Endothelial cell of umbilical vein (primary cell): ENCODE results near the gene LPAR5. TPM values are rescaled to one million over a fixed set of nuclear protein-coding genes. Genes with fewer than 3 reads are reported as not detected.

Experiments used
- BruUV-seq: library from RNA; stranded (reverse); fragments of 400-500 nt; replicated peaks from 2 replicates; lab custom pipeline; 2021; lab: Mats Ljungman, UMichigan
- CTCF ChIA-PET: fragments of 300-600, 350-600 bp; sonication (Branson Sonifier 250); formaldehyde crosslinking; loops from one replicate; lab custom pipeline; 2021; ENCODE audit warnings: antibody characterized with exemption, inconsistent platforms; lab: Charles Lee
- POLR2A ChIA-PET: fragments of 300-600, 350-600 bp; sonication (Branson Sonifier 250); formaldehyde crosslinking; loops from one replicate; lab custom pipeline; 2021; ENCODE audit warnings: antibody characterized with exemption, inconsistent platforms; lab: Charles Lee
- DNase-seq: peaks from one replicate; pipeline ENCODE4 v3.0.0-alpha.2; 2011; ENCODE audit warnings: low read depth, low spot score
- FAIRE-seq: peaks from 2 replicates; lab custom pipeline; 2011; peaks lifted over from hg19 to GRCh38; lab: Jason Lieb, UNC
- H2AFZ ChIP-seq: 2 replicates; pipeline ENCODE4 v1.6.0; 2012; ENCODE audit warnings: low read depth, low read length, control low read depth, inconsistent platforms
- H3K27ac ChIP-seq: 2 replicates; pipeline ENCODE4 v1.5.1; 2011; ENCODE audit warnings: low read depth, mild to moderate bottlenecking, control low read depth, low read length, moderate library complexity; ENCODE audit not compliant: insufficient read depth
- H3K27me3 ChIP-seq, 2 experiments: 2 replicates each; pipeline versions ENCODE4 v1.6.0 to v1.6.1; 2011; ENCODE audit warnings: low read length in 2 of 2, mixed read lengths in 1 of 2; ENCODE audit not compliant: control insufficient read depth in 2 of 2, insufficient read depth in 2 of 2
- H3K36me3 ChIP-seq, 2 experiments: 2 replicates in 1 of 2; 3 replicates in 1 of 2; pipeline ENCODE4 v1.5.1; 2011; ENCODE audit warnings: low read length in 2 of 2, mild to moderate bottlenecking in 1 of 2, moderate library complexity in 1 of 2; ENCODE audit not compliant: control insufficient read depth in 2 of 2, insufficient read depth in 2 of 2; ENCODE audit errors: extremely low read depth in 1 of 2
- H3K4me1 ChIP-seq: 3 replicates; pipeline ENCODE4 v1.5.1; 2011; ENCODE audit warnings: mild to moderate bottlenecking, low read length; ENCODE audit not compliant: control insufficient read depth, insufficient read depth; ENCODE audit errors: extremely low read depth
- H3K4me2 ChIP-seq: 2 replicates; pipeline ENCODE4 v1.6.1; 2011; ENCODE audit warnings: low read length, control low read depth, mixed read lengths; ENCODE audit not compliant: insufficient read depth
- H3K4me3 ChIP-seq, 3 experiments: fragments of 200-600 bp in 1 of 3; sonication (generic), shearing (Covaris generic) in 1 of 3; replicated peaks in 1 of 3; 2 replicates each; pipeline ENCODE4 v1.5.1; 2011 to 2016; ENCODE audit warnings: control low read depth in 3 of 3, low read length in 3 of 3, mild to moderate bottlenecking in 2 of 3, inconsistent platforms in 1 of 3, low read depth in 1 of 3, moderate library complexity in 1 of 3; ENCODE audit not compliant: insufficient read depth in 1 of 3
- H3K79me2 ChIP-seq: 2 replicates; pipeline ENCODE4 v1.6.0; 2012; ENCODE audit warnings: low read length, inconsistent platforms; ENCODE audit not compliant: control insufficient read depth, insufficient read depth
- H3K9ac ChIP-seq: replicated peaks from 2 replicates; pipeline ENCODE3; 2011; ENCODE audit warnings: low read length, control low read depth; ENCODE audit not compliant: insufficient read depth; ENCODE audit errors: extremely low read depth
- H3K9me1 ChIP-seq: replicated peaks from 3 replicates; pipeline ENCODE4 v1.6.0; 2011; ENCODE audit warnings: mild to moderate bottlenecking, low read length; ENCODE audit not compliant: control insufficient read depth, insufficient read depth; ENCODE audit errors: extremely low read depth
- H3K9me3 ChIP-seq: replicated peaks from 2 replicates; pipeline ENCODE4 v1.5.1; 2012; ENCODE audit warnings: low read length, inconsistent platforms; ENCODE audit not compliant: control insufficient read depth, insufficient read depth
- H4K20me1 ChIP-seq: replicated peaks from 2 replicates; pipeline ENCODE3; 2011; ENCODE audit warnings: mild to moderate bottlenecking, low read length; ENCODE audit not compliant: control insufficient read depth, insufficient read depth; ENCODE audit errors: extremely low read depth
- CTCF ChIP-seq, 2 donors: IDR thresholded peaks; 1 replicate in 1 of 2; 2 replicates in 1 of 2; pipeline ENCODE4 v1.5.1; 2011; ENCODE audit warnings: low read length in 2 of 2, mild to moderate bottlenecking in 2 of 2, moderate library complexity in 2 of 2, control low read depth in 1 of 2, inconsistent platforms in 1 of 2, low read depth in 1 of 2; ENCODE audit not compliant: insufficient read depth in 1 of 2; ENCODE audit errors: extremely low read depth in 1 of 2
- EZH2 ChIP-seq: IDR thresholded peaks from 2 replicates; pipeline ENCODE4 v1.6.1; 2012; ENCODE audit warnings: borderline replicate concordance, low read depth, mild to moderate bottlenecking, moderate library complexity, low read length, inconsistent platforms; ENCODE audit not compliant: severe bottlenecking
- FOS ChIP-seq: IDR thresholded peaks from 2 replicates; pipeline ENCODE4 v1.6.1; 2011; ENCODE audit warnings: mild to moderate bottlenecking, low read length, moderate library complexity, borderline replicate concordance; ENCODE audit not compliant: insufficient read depth
- GATA2 ChIP-seq: IDR thresholded peaks from 2 replicates; pipeline ENCODE4 v1.7.0; 2011; ENCODE audit warnings: low read depth, mild to moderate bottlenecking, moderate library complexity, mixed read lengths, low read length; ENCODE audit not compliant: insufficient read length, insufficient read depth
- JUN ChIP-seq: IDR thresholded peaks from 2 replicates; pipeline ENCODE4 v1.6.1; 2011; ENCODE audit warnings: borderline replicate concordance, low read depth; ENCODE audit not compliant: insufficient read length, insufficient read depth
- MAX ChIP-seq: IDR thresholded peaks from 2 replicates; pipeline ENCODE4 v1.6.1; 2011; ENCODE audit not compliant: insufficient read depth, insufficient read length
- MYC ChIP-seq: IDR thresholded peaks from one replicate; pipeline ENCODE4 v1.6.1; 2011; ENCODE audit warnings: mild to moderate bottlenecking, low read depth, low read length
- POLR2A ChIP-seq: IDR thresholded peaks from 2 replicates; pipeline ENCODE4 v1.6.1; 2012; ENCODE audit warnings: low read depth, mild to moderate bottlenecking, control low read depth, low read length
- POLR2AphosphoS5 ChIP-seq: IDR thresholded peaks from 2 replicates; pipeline ENCODE4 v1.6.1; 2012; ENCODE audit warnings: low read depth, mild to moderate bottlenecking, control low read depth, low read length, moderate library complexity; ENCODE audit not compliant: insufficient read depth
- dilution Hi-C: fragments of 300-500 bp; cut with MboI; formaldehyde crosslinking; loops from one replicate; pipeline ENCODE4 v1.15.0; 2019; ENCODE audit warnings: low sequenced_read_pairs; ENCODE audit not compliant: extremely low pct_ligation_motif_present
- intact Hi-C: fragments of 100-400 bp; cut with micrococcal nuclease; formaldehyde crosslinking; loops from one replicate; pipeline ENCODE4 v1.10.0; 2022
- polyA plus RNA-seq, 4 experiments: library from polyadenylated mRNA; depleted of rRNA in 3 of 4; stranded (reverse) in 3 of 4; unstranded in 1 of 4; fragments of >200 nt; gene quantifications; 2 replicates each; pipeline versions ENCODE4 v1.2.1 to v1.2.3, GENCODE V29; 2011 to 2012; ENCODE audit warnings: missing spikeins in 1 of 4
- total RNA-seq: library from RNA; stranded (reverse); gene quantifications from 2 replicates; pipeline ENCODE4 v1.2.3, GENCODE V29; 2021

LPAR5 gene
- total and polyA plus RNA-seq, 2 donors (not counting 3 experiments of a cell fraction or from before 2014, with no cell fraction given) = 0.23 TPM; not detected in 1

- no peak overlapping the region for H3K27ac ChIP-seq
Observed at GRCh38 chr12:6607751-6608591, 27.8 kb downstream of the LPAR5 start.

More at GRCh38 chr12:6607751-6608591, 27.8 kb downstream of the LPAR5 start:
- Histone ChIP-seq H3K9me1 (no peaks in the 10 kb centered on the region), H3K4me1 (peaks cover 36% of the 10 kb centered on the region), H2AFZ (peak overlapping the region; percentile 50), H3K4me2 (peak overlapping the region; percentile 7), H4K20me1 (no peaks in the 10 kb centered on the region), H3K9me3 (no peaks in the 10 kb centered on the region), H3K27me3 (no peaks in the 10 kb centered on the region), H3K9ac (no peak overlapping the region), H3K79me2 (peaks cover 33% of the 10 kb centered on the region), H3K4me3 (no peak overlapping the region), H3K36me3 (no peaks in the 10 kb centered on the region)
- DNase-seq (peak; percentile 42), FAIRE-seq (no peak)
- POLR2A ChIA-PET = interaction anchor here (0.6 kb wide), 1 partner anchor 138 kb away, joined by 3 read pairs; no protein-coding TSS in a partner anchor
- no TSS peak for BruUV-seq
- CTCF ChIA-PET = interaction anchor here (0.7 kb wide), 1 partner anchor 74 kb away, joined by 3 read pairs; no protein-coding TSS in a partner anchor
- no peak for TF ChIP-seq POLR2A
- TF ChIP-seq GATA2 = no peak
- no peak for TF ChIP-seq JUN
- TF ChIP-seq MYC = no peak
- no peak for TF ChIP-seq MAX
- no peak for TF ChIP-seq FOS
- TF ChIP-seq CTCF (IDR thresholded peaks at IDR 0.05; ENCODE audit: extremely low read depth in 1 of 2, insufficient read depth in 1 of 2, low read depth in 1 of 2, low read length in 2 of 2) = no peak
- TF ChIP-seq EZH2 = no peak
- TF ChIP-seq POLR2AphosphoS5 = no peak
- dilution Hi-C loops = no loop called here
- intact Hi-C loops = loop anchor here (2.0 kb wide), 2 partner anchors 39 to 159 kb away; partner anchors contain the start of genes NOP2 and PTMS
